Osteocyte (in vitro differentiated cells): ENCODE results near the gene HSDL1. TPM values are rescaled to one million over a fixed set of nuclear protein-coding genes. Genes with fewer than 3 reads are reported as not detected.

Source experiments
- DNase-seq: peaks from one replicate; pipeline ENCODE4 v3.0.0; 2021; ENCODE audit warnings: mixed read lengths; ENCODE audit not compliant: unreplicated experiment; ENCODE audit errors: extremely low spot score
- H3K27ac Mint-ChIP-seq: one replicate; pipeline ENCODE4 v1.8.0; 2021; ENCODE audit warnings: mild to moderate bottlenecking, mixed read lengths; ENCODE audit not compliant: unreplicated experiment
- H3K27me3 Mint-ChIP-seq: one replicate; pipeline ENCODE4 v1.8.0; 2021; ENCODE audit warnings: mixed read lengths; ENCODE audit not compliant: unreplicated experiment
- H3K36me3 Mint-ChIP-seq: one replicate; pipeline ENCODE4 v1.8.0; 2021; ENCODE audit warnings: mixed read lengths; ENCODE audit not compliant: unreplicated experiment
- H3K4me1 Mint-ChIP-seq: one replicate; pipeline ENCODE4 v1.8.0; 2021; ENCODE audit warnings: mixed read lengths; ENCODE audit not compliant: unreplicated experiment
- H3K4me3 Mint-ChIP-seq: one replicate; pipeline ENCODE4 v1.8.0; 2021; ENCODE audit warnings: mild to moderate bottlenecking, moderate library complexity, mixed read lengths; ENCODE audit not compliant: unreplicated experiment
- H3K9me3 Mint-ChIP-seq: one replicate; pipeline ENCODE4 v1.8.0; 2021; ENCODE audit warnings: mixed read lengths; ENCODE audit not compliant: unreplicated experiment
- total RNA-seq: library from RNA; stranded (reverse); gene quantifications from 2 replicates; pipeline ENCODE4 v1.2.1, GENCODE V29; 2021
- TF ChIP-seq, protein P1 (sequence below): fragments of 200-600 bp; sonication (generic); IDR thresholded peaks from 2 replicates; pipeline ENCODE4 v1.5.0; 2021; ENCODE audit warnings: antibody characterized with exemption, mild to moderate bottlenecking, moderate library complexity

HSDL1 gene
- total RNA-seq, 1 donor from 2014 or later = 18.0 TPM

- H3K27me3 Mint-ChIP-seq = no peaks in the 10 kb centered on the region
- no peak overlapping the region for H3K27ac Mint-ChIP-seq
- peaks cover 23% of the 10 kb centered on the region for H3K4me1 Mint-ChIP-seq
- TF ChIP-seq, protein P1, sequence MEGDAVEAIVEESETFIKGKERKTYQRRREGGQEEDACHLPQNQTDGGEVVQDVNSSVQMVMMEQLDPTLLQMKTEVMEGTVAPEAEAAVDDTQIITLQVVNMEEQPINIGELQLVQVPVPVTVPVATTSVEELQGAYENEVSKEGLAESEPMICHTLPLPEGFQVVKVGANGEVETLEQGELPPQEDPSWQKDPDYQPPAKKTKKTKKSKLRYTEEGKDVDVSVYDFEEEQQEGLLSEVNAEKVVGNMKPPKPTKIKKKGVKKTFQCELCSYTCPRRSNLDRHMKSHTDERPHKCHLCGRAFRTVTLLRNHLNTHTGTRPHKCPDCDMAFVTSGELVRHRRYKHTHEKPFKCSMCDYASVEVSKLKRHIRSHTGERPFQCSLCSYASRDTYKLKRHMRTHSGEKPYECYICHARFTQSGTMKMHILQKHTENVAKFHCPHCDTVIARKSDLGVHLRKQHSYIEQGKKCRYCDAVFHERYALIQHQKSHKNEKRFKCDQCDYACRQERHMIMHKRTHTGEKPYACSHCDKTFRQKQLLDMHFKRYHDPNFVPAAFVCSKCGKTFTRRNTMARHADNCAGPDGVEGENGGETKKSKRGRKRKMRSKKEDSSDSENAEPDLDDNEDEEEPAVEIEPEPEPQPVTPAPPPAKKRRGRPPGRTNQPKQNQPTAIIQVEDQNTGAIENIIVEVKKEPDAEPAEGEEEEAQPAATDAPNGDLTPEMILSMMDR = no peak
- peaks cover 14% of the 10 kb centered on the region for H3K36me3 Mint-ChIP-seq
- DNase-seq = no peak
- H3K9me3 Mint-ChIP-seq = no peaks in the 10 kb centered on the region
- H3K4me3 Mint-ChIP-seq = no peak overlapping the region
Measured at GRCh38 chr16:84182680-84183571, 37.9 kb upstream of the HSDL1 start.

DNA sequence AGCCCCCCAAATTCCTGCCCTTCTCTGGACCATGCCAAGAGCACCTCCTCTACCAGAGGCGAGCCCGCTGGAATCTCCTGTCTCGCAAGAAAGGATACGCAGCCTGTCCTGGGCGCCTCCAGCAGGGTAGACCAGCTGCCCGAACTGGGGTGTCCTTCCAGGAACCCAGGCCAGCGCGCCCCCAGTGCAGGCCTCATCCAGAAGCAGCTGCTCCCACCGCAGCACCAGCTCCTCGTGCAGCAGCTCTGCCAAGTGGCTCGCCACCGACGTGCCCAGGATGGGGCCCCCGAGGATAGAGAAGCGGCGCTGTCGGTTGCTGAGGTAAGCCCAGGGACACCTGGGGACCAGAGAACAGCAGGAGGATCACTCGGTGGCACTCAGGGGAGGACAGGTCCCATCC lies 37.1 kb upstream of the HSDL1 start:
- Mint-ChIP-seq H3K36me3 (peaks cover 14% of the 10 kb centered on the region), H3K27ac (no peak overlapping the region), H3K27me3 (no peaks in the 10 kb centered on the region), H3K4me3 (no peak overlapping the region), H3K4me1 (peaks cover 31% of the 10 kb centered on the region), H3K9me3 (no peaks in the 10 kb centered on the region)
- TF ChIP-seq, protein P1 = no peak
- DNase-seq = no peak

DNA sequence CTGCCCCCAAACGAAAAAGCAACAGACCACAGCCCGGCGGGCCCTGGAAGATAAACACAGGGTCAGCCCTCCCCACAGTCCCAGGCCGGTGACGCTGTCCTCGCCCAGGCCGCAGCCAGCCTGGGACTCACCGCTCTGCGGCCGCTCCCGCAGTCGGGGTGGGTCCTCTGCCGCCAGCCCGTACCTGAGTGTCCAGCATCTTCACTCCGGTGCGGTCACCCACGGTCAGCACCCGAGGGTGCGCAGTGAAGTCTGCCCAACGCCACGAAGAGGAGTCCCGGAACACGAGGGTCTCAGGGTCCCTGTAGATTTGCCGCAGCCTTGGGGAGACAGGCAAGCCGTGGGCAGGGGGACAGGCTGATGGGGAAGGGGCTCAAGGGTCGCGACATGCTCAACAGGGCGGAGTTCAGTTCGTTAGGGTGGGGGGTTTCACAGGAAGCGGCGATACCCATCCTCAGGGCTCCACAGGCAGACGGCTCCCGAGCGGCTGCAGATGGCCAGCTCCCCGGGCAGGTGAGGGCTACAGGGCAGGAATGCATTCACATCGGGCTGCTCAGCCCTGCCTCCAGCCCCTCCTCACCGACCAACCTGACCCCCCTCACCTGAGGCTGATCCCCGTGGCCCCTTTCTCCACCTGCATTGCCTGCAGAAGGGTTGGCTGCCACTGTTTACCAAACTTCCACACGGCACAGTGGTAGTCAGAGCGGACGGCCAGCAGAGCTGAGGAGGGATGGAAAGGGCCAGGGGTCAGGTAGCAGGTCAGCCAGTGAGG lies 36.4 kb upstream of the HSDL1 start:
- Mint-ChIP-seq H3K4me3 (no peak overlapping the region), H3K4me1 (peaks cover 37% of the 10 kb centered on the region), H3K27ac (no peak overlapping the region), H3K9me3 (no peaks in the 10 kb centered on the region), H3K36me3 (peaks cover 14% of the 10 kb centered on the region), H3K27me3 (no peaks in the 10 kb centered on the region)
- no peak for DNase-seq
- TF ChIP-seq, protein P1 = no peak

- no peak for DNase-seq
- Mint-ChIP-seq H3K4me3 (no peak overlapping the region), H3K27ac (no peak overlapping the region), H3K9me3 (no peaks in the 10 kb centered on the region), H3K4me1 (peaks cover 37% of the 10 kb centered on the region), H3K27me3 (no peaks in the 10 kb centered on the region), H3K36me3 (peaks cover 14% of the 10 kb centered on the region)
- TF ChIP-seq, protein P1 = no peak
Measured at GRCh38 chr16:84180519-84181140, 35.7 kb upstream of the HSDL1 start.
